ENCODE measurements around the gene KCTD19.
A peak's percentile ranks its signal among the peaks of the same experiment; 100 is the strongest.

KCTD19 gene

DNA sequence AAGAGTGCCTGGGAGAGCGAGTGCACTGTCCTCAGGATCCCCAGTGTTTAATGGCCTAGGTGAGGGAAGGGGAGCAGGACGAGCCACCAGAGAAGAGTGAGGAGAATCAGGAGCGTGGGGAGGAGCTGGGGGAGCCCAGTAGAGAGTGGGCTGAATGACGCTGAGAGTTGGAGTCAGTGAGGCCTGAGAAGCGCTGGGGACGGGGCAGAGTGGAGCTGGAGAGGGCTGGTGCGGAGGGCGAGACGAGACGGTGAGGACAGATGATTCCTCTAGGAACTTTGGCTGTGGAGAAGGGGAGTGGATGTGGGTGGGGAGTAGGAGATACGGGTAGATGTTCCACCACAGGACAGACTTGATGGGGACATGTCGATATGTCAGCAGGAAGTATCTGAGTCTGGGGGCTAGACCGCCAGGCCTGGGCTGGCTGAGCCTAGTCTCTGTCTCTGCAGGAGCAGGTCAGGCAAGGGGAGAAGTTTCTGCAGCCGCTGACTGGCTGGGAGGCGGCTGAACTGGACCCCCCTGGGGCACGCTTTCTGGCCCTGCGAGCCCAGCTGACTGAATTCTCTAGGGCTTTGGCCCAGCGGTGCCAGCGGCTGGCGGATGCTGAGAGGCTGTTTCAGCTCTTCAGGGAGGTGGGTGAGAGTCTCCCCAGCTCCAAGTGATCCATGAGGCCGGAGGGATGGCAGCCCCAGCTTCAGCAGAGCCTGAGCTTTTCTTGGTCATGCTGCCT is 42.5 kb downstream of the KCTD19 start:
- H3K27ac Mint-ChIP-seq, result no peak overlapping the region
- peaks cover 5% of the 10 kb centered on the region for H3K27me3 Mint-ChIP-seq
- no peak overlapping the region for H3K4me3 Mint-ChIP-seq
- no peaks in the 10 kb centered on the region for H3K4me1 Mint-ChIP-seq (ENCODE audit: low read depth)
- intact Hi-C loops (cut with micrococcal nuclease), result no loop called here
- H3K9me3 Mint-ChIP-seq, result no peaks in the 10 kb centered on the region
- no peaks in the 10 kb centered on the region for H3K36me3 Mint-ChIP-seq (ENCODE audit: low read depth)

DNA sequence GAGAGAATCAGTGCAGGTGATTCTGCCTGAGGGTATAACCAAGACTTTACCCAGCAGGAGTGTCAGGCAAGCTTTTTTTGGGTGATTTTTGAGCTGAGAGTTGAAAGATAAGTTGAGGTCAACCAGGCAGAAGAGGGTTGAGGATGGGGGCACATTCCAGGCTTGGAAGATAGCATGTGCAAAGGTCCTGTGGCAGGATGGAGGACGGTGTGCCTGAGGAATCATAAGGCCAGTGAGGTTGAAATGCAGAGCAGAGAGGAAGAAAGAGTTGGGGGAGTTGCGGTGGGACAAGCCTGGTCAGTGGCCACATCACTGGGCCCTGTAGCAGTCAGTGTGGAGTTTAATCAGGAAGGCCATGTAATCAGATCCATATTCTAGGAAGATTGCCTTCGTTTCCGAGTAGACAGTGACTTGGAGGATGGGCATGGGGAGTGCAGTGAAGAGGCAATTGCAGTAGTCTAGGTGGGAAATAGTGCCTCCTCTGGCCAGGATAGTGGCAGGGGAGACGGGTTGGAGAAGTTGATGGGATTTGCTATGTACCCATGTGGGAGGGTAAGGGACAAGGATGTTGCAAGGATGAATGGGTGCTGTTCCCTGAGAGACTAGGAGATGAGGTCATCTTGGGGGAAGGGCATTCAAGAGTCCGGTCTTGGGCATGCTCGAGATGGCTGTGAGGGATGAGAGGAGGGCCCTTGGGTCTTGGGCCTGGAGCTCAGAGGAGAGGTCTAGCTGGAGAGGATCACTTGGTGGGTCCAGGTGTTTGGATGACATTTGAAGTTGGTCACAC is 43.3 kb downstream of the KCTD19 start:
- no peak overlapping the region for H3K4me3 Mint-ChIP-seq
- intact Hi-C loops (cut with micrococcal nuclease), result no loop called here
- peaks cover 5% of the 10 kb centered on the region for H3K27me3 Mint-ChIP-seq
- H3K4me1 Mint-ChIP-seq (ENCODE audit: low read depth), result peaks cover 4% of the 10 kb centered on the region
- H3K36me3 Mint-ChIP-seq (ENCODE audit: low read depth), result no peaks in the 10 kb centered on the region
- no peaks in the 10 kb centered on the region for H3K9me3 Mint-ChIP-seq
- H3K27ac Mint-ChIP-seq, result no peak overlapping the region

DNA sequence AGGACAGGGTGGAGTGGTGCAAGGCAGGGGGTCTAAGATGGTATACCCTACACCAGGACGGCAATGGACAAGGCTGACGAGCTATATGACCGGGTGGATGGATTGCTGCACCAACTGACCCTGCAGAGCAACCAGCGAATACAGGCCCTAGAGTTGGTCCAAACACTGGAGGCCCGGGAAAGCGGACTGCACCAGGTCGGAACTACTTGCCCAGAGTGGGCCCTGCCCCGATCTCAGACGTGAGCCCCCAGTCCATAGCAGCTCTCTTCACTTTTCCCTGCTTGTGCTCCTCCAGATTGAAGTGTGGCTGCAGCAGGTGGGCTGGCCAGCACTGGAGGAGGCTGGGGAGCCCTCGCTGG is 44.1 kb downstream of the KCTD19 start:
- Mint-ChIP-seq H3K27me3 (peaks cover 5% of the 10 kb centered on the region), H3K9me3 (no peaks in the 10 kb centered on the region), H3K4me1 (ENCODE audit: low read depth) (peaks cover 13% of the 10 kb centered on the region), H3K4me3 (no peak overlapping the region), H3K36me3 (ENCODE audit: low read depth) (no peaks in the 10 kb centered on the region), H3K27ac (no peak overlapping the region)
- intact Hi-C loops (cut with micrococcal nuclease), result no loop called here

GRCh38 chr16:67281536-67282446 is 44.8 kb downstream of the KCTD19 start:
- Mint-ChIP-seq H3K4me1 (ENCODE audit: low read depth) (peaks cover 15% of the 10 kb centered on the region), H3K36me3 (ENCODE audit: low read depth) (no peaks in the 10 kb centered on the region), H3K27ac (no peak overlapping the region), H3K27me3 (peaks cover 5% of the 10 kb centered on the region), H3K4me3 (no peak overlapping the region), H3K9me3 (no peaks in the 10 kb centered on the region)
- intact Hi-C loops (cut with micrococcal nuclease), result no loop called here

- peaks cover 20% of the 10 kb centered on the region for H3K4me1 Mint-ChIP-seq (ENCODE audit: low read depth)
- no peak overlapping the region for H3K27ac Mint-ChIP-seq
- no peaks in the 10 kb centered on the region for H3K9me3 Mint-ChIP-seq
- peaks cover 5% of the 10 kb centered on the region for H3K27me3 Mint-ChIP-seq
- intact Hi-C loops (cut with micrococcal nuclease), result no loop called here
- H3K4me3 Mint-ChIP-seq, result no peak overlapping the region
- peaks cover 8% of the 10 kb centered on the region for H3K36me3 Mint-ChIP-seq (ENCODE audit: low read depth)
Measured at GRCh38 chr16:67280090-67281015, 46.2 kb downstream of the KCTD19 start.

DNA sequence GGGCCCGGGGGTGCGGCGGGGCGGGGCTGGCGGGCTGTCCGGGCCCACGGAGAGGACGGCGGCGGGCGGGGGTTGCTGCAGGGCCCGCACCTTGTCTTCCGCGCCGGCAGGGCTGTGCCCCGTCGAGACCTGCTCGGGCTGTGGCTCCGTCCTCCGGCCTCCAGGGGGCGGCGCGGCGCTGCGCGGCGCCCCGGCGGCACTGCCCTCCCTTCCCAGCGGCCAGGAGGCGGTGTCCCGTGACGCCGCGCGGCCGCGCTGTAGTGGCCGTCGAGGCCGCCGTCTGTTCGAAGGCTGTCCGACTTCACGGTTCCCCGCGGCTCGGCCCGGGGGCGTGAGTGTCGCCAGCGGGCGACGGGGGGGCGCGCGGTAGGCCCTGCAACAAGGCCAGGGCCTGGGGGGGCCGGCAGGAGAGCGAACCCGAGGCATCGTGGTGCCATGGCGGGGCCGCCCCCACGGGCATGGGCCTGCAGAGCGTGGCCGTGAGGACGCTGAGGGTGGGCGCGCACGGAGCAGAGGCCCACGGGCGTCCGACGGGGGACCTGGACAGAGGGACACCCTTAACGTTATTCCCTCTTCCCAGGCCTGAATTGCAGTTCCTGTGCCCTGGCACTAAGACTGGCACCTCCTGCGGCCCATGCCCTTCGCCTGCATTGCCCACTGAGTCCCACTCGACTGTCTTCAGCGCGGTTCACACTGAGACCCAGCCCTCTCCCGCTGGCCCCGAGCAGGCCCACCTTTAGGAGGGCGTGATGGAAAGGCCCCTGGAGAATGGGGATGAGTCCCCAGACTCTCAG is 47.0 kb downstream of the KCTD19 start, which contains the start of gene PLEKHG4:
TSS of gene PLEKHG4 (plus strand) at position 237 of the 794 bp plus-strand sequence. CDS start at position 750, 513 bp downstream.
- intact Hi-C loops (cut with micrococcal nuclease), result loop anchor here (5.0 kb wide), 1 partner anchor 113 kb away; the partner anchor contains the start of gene TPPP3
- Mint-ChIP-seq H3K4me3 (peak within 1 kb of the TSS; percentile 66), H3K27me3 (peaks cover 5% of the 10 kb centered on the region), H3K27ac (peak within 1 kb of the TSS; percentile 39), H3K36me3 (ENCODE audit: low read depth) (peaks cover 8% of the 10 kb centered on the region), H3K9me3 (no peaks in the 10 kb centered on the region), H3K4me1 (ENCODE audit: low read depth) (peaks cover 20% of the 10 kb centered on the region)

- intact Hi-C loops (cut with micrococcal nuclease), result loop anchor here (5.0 kb wide), 1 partner anchor 113 kb away; the partner anchor contains the start of gene TPPP3
- Mint-ChIP-seq H3K27me3 (peaks cover 5% of the 10 kb centered on the region), H3K4me3 (peak overlapping the region; percentile 66), H3K27ac (peak overlapping the region; percentile 39), H3K36me3 (ENCODE audit: low read depth) (peaks cover 8% of the 10 kb centered on the region), H3K4me1 (ENCODE audit: low read depth) (peaks cover 20% of the 10 kb centered on the region), H3K9me3 (no peaks in the 10 kb centered on the region)
Measured at GRCh38 chr16:67278773-67279295, 47.7 kb downstream of the KCTD19 start.

DNA sequence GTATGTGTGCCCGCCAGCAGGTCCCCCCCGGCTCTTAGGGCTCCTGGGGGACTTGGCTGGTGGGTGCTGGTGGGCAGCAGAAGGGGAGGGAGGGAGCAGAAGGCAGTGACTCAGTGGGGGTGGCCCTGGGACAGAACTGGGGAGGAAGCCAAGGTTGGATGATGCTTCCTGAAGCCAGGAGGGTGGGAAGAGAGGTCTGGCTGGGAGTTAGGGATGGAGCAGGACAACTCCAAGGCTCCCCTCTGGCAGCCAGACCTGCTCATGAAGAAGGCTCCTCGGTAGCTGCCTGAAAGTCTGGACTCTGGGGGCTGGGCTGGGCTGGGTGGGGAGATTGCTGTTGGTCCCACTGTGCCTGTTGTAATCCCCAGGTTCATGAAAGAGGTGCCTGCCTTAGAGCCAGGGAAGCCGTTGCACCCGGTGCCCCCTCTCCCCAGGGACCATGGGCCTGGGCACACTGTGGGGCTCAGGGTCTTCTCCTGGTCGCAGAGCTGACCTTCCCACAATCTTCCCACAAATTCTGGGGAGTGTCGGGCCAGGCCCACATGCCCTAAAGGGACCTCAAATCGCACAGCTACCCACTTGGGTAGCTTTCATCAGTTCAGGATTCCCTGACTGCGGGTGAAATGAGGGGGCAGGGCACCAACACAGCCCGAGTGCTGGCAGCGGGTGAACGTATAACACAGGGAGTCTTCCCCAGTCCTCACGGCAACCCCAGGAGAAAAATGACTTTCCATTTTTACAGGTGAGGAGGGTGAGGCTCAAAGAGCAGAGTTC is 48.4 kb downstream of the KCTD19 start:
- intact Hi-C loops (cut with micrococcal nuclease), result loop anchor here (5.0 kb wide), 1 partner anchor 114 kb away; the partner anchor contains the start of gene TPPP3
- Mint-ChIP-seq H3K27ac (peak overlapping the region; percentile 39), H3K4me1 (ENCODE audit: low read depth) (peaks cover 20% of the 10 kb centered on the region), H3K36me3 (ENCODE audit: low read depth) (peaks cover 8% of the 10 kb centered on the region), H3K9me3 (no peaks in the 10 kb centered on the region), H3K4me3 (peak overlapping the region; percentile 66), H3K27me3 (peaks cover 2% of the 10 kb centered on the region)

DNA sequence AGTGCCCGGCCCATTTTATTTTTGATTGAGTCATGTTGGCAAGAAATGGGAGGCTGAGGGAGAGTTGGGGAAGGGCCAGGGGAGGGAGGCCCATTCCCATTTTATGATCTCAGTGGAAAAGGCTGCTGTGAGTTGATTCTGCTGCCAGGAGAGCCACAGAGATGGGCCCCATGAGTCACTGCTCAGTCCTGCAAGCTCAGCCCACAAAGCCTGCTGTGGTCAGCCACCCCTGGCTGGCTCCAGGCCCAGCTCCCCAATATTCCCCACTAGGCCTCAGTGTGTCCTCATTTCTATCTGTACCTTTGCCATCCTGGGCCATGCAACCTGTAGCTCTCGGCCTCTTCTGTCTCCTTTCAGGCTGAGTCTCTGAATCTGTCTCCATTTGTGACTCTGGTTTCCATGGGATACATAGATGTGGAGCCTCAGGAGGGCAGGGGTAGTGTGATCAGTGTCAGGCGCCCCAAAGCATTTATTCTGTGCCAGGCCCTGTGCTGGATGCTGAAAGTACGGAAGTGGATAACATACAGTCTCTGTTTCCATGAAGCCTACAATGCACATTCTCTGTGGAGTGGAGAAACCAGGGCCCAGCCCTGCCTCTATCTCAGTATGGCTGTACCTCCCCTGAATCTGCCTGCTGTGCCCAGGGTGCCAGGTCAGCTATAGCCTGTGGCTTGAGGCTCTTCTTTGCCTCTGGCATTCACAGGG is 49.1 kb downstream of the KCTD19 start:
- H3K4me1 Mint-ChIP-seq (ENCODE audit: low read depth), result peaks cover 20% of the 10 kb centered on the region
- H3K27me3 Mint-ChIP-seq, result peaks cover 2% of the 10 kb centered on the region
- no peak overlapping the region for H3K27ac Mint-ChIP-seq
- intact Hi-C loops (cut with micrococcal nuclease), result loop anchor here (5.0 kb wide), 1 partner anchor 115 kb away; the partner anchor contains the start of gene TPPP3
- peaks cover 8% of the 10 kb centered on the region for H3K36me3 Mint-ChIP-seq (ENCODE audit: low read depth)
- H3K9me3 Mint-ChIP-seq, result no peaks in the 10 kb centered on the region
- H3K4me3 Mint-ChIP-seq, result peak overlapping the region; percentile 35

DNA sequence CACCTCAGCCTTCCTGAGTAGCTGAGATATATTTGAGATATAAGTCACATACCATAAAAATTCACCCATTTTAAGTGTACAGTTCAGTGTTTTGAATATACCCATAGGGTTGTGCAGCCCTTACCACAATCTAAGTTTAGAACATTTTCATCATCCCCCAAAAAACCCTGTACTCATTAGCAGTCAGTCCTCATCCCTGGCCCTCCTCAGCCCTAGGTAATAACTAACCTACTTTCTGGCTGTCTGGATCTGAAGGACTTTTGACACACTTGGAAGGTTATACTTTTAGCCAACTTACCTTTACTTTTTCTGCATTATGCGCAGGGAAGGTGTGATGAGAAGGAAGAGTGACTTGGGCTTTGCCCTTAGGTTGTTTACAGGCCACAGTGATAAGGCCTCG is 51.2 kb downstream of the KCTD19 start:
- peaks cover 8% of the 10 kb centered on the region for H3K36me3 Mint-ChIP-seq (ENCODE audit: low read depth)
- peaks cover 2% of the 10 kb centered on the region for H3K27me3 Mint-ChIP-seq
- H3K27ac Mint-ChIP-seq, result no peak overlapping the region
- peaks cover 20% of the 10 kb centered on the region for H3K4me1 Mint-ChIP-seq (ENCODE audit: low read depth)
- H3K9me3 Mint-ChIP-seq, result no peaks in the 10 kb centered on the region
- intact Hi-C loops (cut with micrococcal nuclease), result loop anchor here (5.0 kb wide), 1 partner anchor 117 kb away; the partner anchor contains the start of gene TPPP3
- H3K4me3 Mint-ChIP-seq, result no peak overlapping the region

DNA sequence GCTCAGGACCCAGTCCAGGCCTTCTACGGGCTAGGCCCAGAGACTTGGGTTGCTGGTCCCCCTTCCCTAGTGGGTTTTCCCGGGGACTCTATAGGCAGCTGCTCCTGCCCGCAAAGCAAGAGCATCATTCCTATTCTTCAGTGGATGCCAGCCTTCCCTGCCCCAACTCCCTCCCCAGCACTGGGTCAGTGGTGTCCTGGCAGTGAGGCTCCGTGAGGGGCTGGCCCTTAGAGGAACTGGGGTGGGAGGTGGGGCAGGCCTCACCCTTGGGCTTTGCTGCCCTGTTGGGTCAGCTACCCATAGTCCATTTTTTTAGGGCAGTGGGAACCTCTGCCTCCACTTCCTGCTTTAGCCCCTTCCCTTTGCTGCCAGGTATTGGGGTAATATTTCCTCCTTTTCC is 55.1 kb downstream of the KCTD19 start:
- H3K36me3 Mint-ChIP-seq (ENCODE audit: low read depth), result peaks cover 5% of the 10 kb centered on the region
- H3K4me3 Mint-ChIP-seq, result no peak overlapping the region
- peaks cover 13% of the 10 kb centered on the region for H3K27me3 Mint-ChIP-seq
- intact Hi-C loops (cut with micrococcal nuclease), result no loop called here
- peaks cover 3% of the 10 kb centered on the region for H3K4me1 Mint-ChIP-seq (ENCODE audit: low read depth)
- H3K27ac Mint-ChIP-seq, result no peak overlapping the region
- no peaks in the 10 kb centered on the region for H3K9me3 Mint-ChIP-seq
